ENCODE results near the gene PPP1R11.

Gene PPP1R11

GRCh38 chr6:30041821-30042220 lies 25.2 kb upstream of the PPP1R11 start:
- no peak overlapping the region for H3K9ac ChIP-seq (ENCODE audit: low read length)
- no peaks in the 10 kb centered on the region for H3K9me3 ChIP-seq (ENCODE audit: control insufficient read depth, low read length)
- no peaks in the 10 kb centered on the region for H3K4me1 ChIP-seq (ENCODE audit: control insufficient read depth, insufficient read depth, low read length)
- no peak overlapping the region for H3K4me3 ChIP-seq (ENCODE audit: low read length)
- no peaks in the 10 kb centered on the region for H3K36me3 ChIP-seq (ENCODE audit: control insufficient read depth, insufficient read depth, low read length)
- H3K27me3 ChIP-seq (ENCODE audit: control insufficient read depth, insufficient read depth, low read length): no peaks in the 10 kb centered on the region

- H3K9me3 ChIP-seq (ENCODE audit: control insufficient read depth, low read length): no peaks in the 10 kb centered on the region
- H3K4me1 ChIP-seq (ENCODE audit: control insufficient read depth, insufficient read depth, low read length): no peaks in the 10 kb centered on the region
- no peak overlapping the region for H3K9ac ChIP-seq (ENCODE audit: low read length)
- H3K36me3 ChIP-seq (ENCODE audit: control insufficient read depth, insufficient read depth, low read length): no peaks in the 10 kb centered on the region
- no peak overlapping the region for H3K4me3 ChIP-seq (ENCODE audit: low read length)
- H3K27me3 ChIP-seq (ENCODE audit: control insufficient read depth, insufficient read depth, low read length): no peaks in the 10 kb centered on the region
Measured at GRCh38 chr6:30042476-30042875, 24.5 kb upstream of the PPP1R11 start.

- Histone ChIP-seq H3K4me1 (ENCODE audit: control insufficient read depth, insufficient read depth, low read length) (no peaks in the 10 kb centered on the region), H3K4me3 (ENCODE audit: low read length) (no peak overlapping the region), H3K9ac (ENCODE audit: low read length) (no peak overlapping the region), H3K27me3 (ENCODE audit: control insufficient read depth, insufficient read depth, low read length) (no peaks in the 10 kb centered on the region), H3K36me3 (ENCODE audit: control insufficient read depth, insufficient read depth, low read length) (no peaks in the 10 kb centered on the region), H3K9me3 (ENCODE audit: control insufficient read depth, low read length) (no peaks in the 10 kb centered on the region)
Measured at GRCh38 chr6:30042914-30043313, 24.1 kb upstream of the PPP1R11 start.

- no peaks in the 10 kb centered on the region for H3K4me1 ChIP-seq (ENCODE audit: control insufficient read depth, insufficient read depth, low read length)
- H3K27me3 ChIP-seq (ENCODE audit: control insufficient read depth, insufficient read depth, low read length): no peaks in the 10 kb centered on the region
Measured at GRCh38 chr6:30043744-30044143, 23.3 kb upstream of the PPP1R11 start.

GRCh38 chr6:30044630-30045029 lies 22.4 kb upstream of the PPP1R11 start:
- H3K9ac ChIP-seq (ENCODE audit: low read length): no peak overlapping the region
- no peaks in the 10 kb centered on the region for H3K9me3 ChIP-seq (ENCODE audit: control insufficient read depth, low read length)
- no peaks in the 10 kb centered on the region for H3K27me3 ChIP-seq (ENCODE audit: control insufficient read depth, insufficient read depth, low read length)
- H3K4me1 ChIP-seq (ENCODE audit: control insufficient read depth, insufficient read depth, low read length): no peaks in the 10 kb centered on the region
- H3K4me3 ChIP-seq (ENCODE audit: low read length): no peak overlapping the region
- H3K36me3 ChIP-seq (ENCODE audit: control insufficient read depth, insufficient read depth, low read length): no peaks in the 10 kb centered on the region

More at GRCh38 chr6:30043744-30044143, 23.3 kb upstream of the PPP1R11 start:
- H3K9me3 ChIP-seq (ENCODE audit: control insufficient read depth, low read length): no peaks in the 10 kb centered on the region
- H3K36me3 ChIP-seq (ENCODE audit: control insufficient read depth, insufficient read depth, low read length): no peaks in the 10 kb centered on the region
- no peak overlapping the region for H3K9ac ChIP-seq (ENCODE audit: low read length)
- H3K4me3 ChIP-seq (ENCODE audit: low read length): no peak overlapping the region

GRCh38 chr6:30047220-30047619 lies 19.8 kb upstream of the PPP1R11 start:
- Histone ChIP-seq H3K36me3 (ENCODE audit: control insufficient read depth, insufficient read depth, low read length) (no peaks in the 10 kb centered on the region), H3K9ac (ENCODE audit: low read length) (no peak overlapping the region), H3K4me1 (ENCODE audit: control insufficient read depth, insufficient read depth, low read length) (no peaks in the 10 kb centered on the region), H3K27me3 (ENCODE audit: control insufficient read depth, insufficient read depth, low read length) (no peaks in the 10 kb centered on the region), H3K4me3 (ENCODE audit: low read length) (no peak overlapping the region), H3K9me3 (ENCODE audit: control insufficient read depth, low read length) (no peaks in the 10 kb centered on the region)

GRCh38 chr6:30053682-30054081 lies 13.3 kb upstream of the PPP1R11 start:
- no peak overlapping the region for H3K4me3 ChIP-seq (ENCODE audit: low read length)
- no peaks in the 10 kb centered on the region for H3K9me3 ChIP-seq (ENCODE audit: control insufficient read depth, low read length)
- no peaks in the 10 kb centered on the region for H3K4me1 ChIP-seq (ENCODE audit: control insufficient read depth, insufficient read depth, low read length)
- no peaks in the 10 kb centered on the region for H3K27me3 ChIP-seq (ENCODE audit: control insufficient read depth, insufficient read depth, low read length)
- H3K9ac ChIP-seq (ENCODE audit: low read length): no peak overlapping the region
- H3K36me3 ChIP-seq (ENCODE audit: control insufficient read depth, insufficient read depth, low read length): no peaks in the 10 kb centered on the region

- Histone ChIP-seq H3K27me3 (ENCODE audit: control insufficient read depth, insufficient read depth, low read length) (no peaks in the 10 kb centered on the region), H3K9me3 (ENCODE audit: control insufficient read depth, low read length) (no peaks in the 10 kb centered on the region), H3K9ac (ENCODE audit: low read length) (no peak overlapping the region), H3K36me3 (ENCODE audit: control insufficient read depth, insufficient read depth, low read length) (no peaks in the 10 kb centered on the region), H3K4me3 (ENCODE audit: low read length) (no peak overlapping the region), H3K4me1 (ENCODE audit: control insufficient read depth, insufficient read depth, low read length) (peaks cover 4% of the 10 kb centered on the region)
Measured at GRCh38 chr6:30055513-30055912, 11.5 kb upstream of the PPP1R11 start.

- peak overlapping the region; percentile 77 for H3K4me3 ChIP-seq (ENCODE audit: low read length)
- peaks cover 8% of the 10 kb centered on the region for H3K4me1 ChIP-seq (ENCODE audit: control insufficient read depth, insufficient read depth, low read length)
- peak overlapping the region; percentile 94 for H3K9ac ChIP-seq (ENCODE audit: low read length)
- no peaks in the 10 kb centered on the region for H3K9me3 ChIP-seq (ENCODE audit: control insufficient read depth, low read length)
- no peaks in the 10 kb centered on the region for H3K36me3 ChIP-seq (ENCODE audit: control insufficient read depth, insufficient read depth, low read length)
- no peaks in the 10 kb centered on the region for H3K27me3 ChIP-seq (ENCODE audit: control insufficient read depth, insufficient read depth, low read length)
Measured at GRCh38 chr6:30060606-30061091, 6.3 kb upstream of the PPP1R11 start.

GRCh38 chr6:30061092-30061857 lies 5.7 kb upstream of the PPP1R11 start, which contains the start of gene POLR1H:
Gene POLR1H, plus strand, starts transcription at chr6:30061265. Its CDS starts 260 bp downstream, at chr6:30061525.
- Histone ChIP-seq H3K4me1 (ENCODE audit: control insufficient read depth, insufficient read depth, low read length) (peaks cover 14% of the 10 kb centered on the region), H3K9me3 (ENCODE audit: control insufficient read depth, low read length) (no peaks in the 10 kb centered on the region), H3K27me3 (ENCODE audit: control insufficient read depth, insufficient read depth, low read length) (no peaks in the 10 kb centered on the region), H3K4me3 (ENCODE audit: low read length) (peak within 1 kb of the TSS; percentile 77), H3K36me3 (ENCODE audit: control insufficient read depth, insufficient read depth, low read length) (no peaks in the 10 kb centered on the region), H3K9ac (ENCODE audit: low read length) (peak within 1 kb of the TSS; percentile 94)

- peak overlapping the region; percentile 94 for H3K9ac ChIP-seq (ENCODE audit: low read length)
- peak overlapping the region; percentile 77 for H3K4me3 ChIP-seq (ENCODE audit: low read length)
- no peaks in the 10 kb centered on the region for H3K27me3 ChIP-seq (ENCODE audit: control insufficient read depth, insufficient read depth, low read length)
- H3K36me3 ChIP-seq (ENCODE audit: control insufficient read depth, insufficient read depth, low read length): no peaks in the 10 kb centered on the region
- peaks cover 14% of the 10 kb centered on the region for H3K4me1 ChIP-seq (ENCODE audit: control insufficient read depth, insufficient read depth, low read length)
- H3K9me3 ChIP-seq (ENCODE audit: control insufficient read depth, low read length): no peaks in the 10 kb centered on the region
Measured at GRCh38 chr6:30061858-30062458, 5.0 kb upstream of the PPP1R11 start.

GRCh38 chr6:30062471-30063178 lies 4.4 kb upstream of the PPP1R11 start:
- no peak overlapping the region for H3K4me3 ChIP-seq (ENCODE audit: low read length)
- no peaks in the 10 kb centered on the region for H3K36me3 ChIP-seq (ENCODE audit: control insufficient read depth, insufficient read depth, low read length)
- no peaks in the 10 kb centered on the region for H3K9me3 ChIP-seq (ENCODE audit: control insufficient read depth, low read length)
- H3K4me1 ChIP-seq (ENCODE audit: control insufficient read depth, insufficient read depth, low read length): peaks cover 15% of the 10 kb centered on the region
- H3K9ac ChIP-seq (ENCODE audit: low read length): peak overlapping the region; percentile 94
- no peaks in the 10 kb centered on the region for H3K27me3 ChIP-seq (ENCODE audit: control insufficient read depth, insufficient read depth, low read length)

All from mucosa of stomach (tissue), 1 donor.